NB4 (cell line): ENCODE measurements around the gene ARHGEF17.

Experiments used
- DNase-seq: peaks from one replicate; pipeline ENCODE4 v3.0.0; 2010; ENCODE audit warnings: low read depth
- H3K4me3 ChIP-seq: one replicate; pipeline ENCODE4 v1.5.1; 2011; ENCODE audit warnings: mild to moderate bottlenecking, low read depth, low read length, moderate library complexity
- MYC ChIP-seq: IDR thresholded peaks from 2 replicates; pipeline ENCODE4 v1.6.1; 2011; ENCODE audit warnings: low read depth, low read length
- POLR2A ChIP-seq: IDR thresholded peaks from 2 replicates; pipeline ENCODE4 v1.6.1; 2011; ENCODE audit warnings: mild to moderate bottlenecking; ENCODE audit not compliant: insufficient read length; ENCODE audit errors: extremely low read depth
- TF ChIP-seq, protein P1 (sequence below): IDR thresholded peaks from 2 replicates; pipeline ENCODE4 v1.6.1; 2011; ENCODE audit warnings: low read depth, low read length
- TF ChIP-seq, protein P2 (sequence below): IDR thresholded peaks from one replicate; pipeline ENCODE4 v1.5.1; 2012; ENCODE audit warnings: low read depth, low read length

The ARHGEF17 gene

DNA sequence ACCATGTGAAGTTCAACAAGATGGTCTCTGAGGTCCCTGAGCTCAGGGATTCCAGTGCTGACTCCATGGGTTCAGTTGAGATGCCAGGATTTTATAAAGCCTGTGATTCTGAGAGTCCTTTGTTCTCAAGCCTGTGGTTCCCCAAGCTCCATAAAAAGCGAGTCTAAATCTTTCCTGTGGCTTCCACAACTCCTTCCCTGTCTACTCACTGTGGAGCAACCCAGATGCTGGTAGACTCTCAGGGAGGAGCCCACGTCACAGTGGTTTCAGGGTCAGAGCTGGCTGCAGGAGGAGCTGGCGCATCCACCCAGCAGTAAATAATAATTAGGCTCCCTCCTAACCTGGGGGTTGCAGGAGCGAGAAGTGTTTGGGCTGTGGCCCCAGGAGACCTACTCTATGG is 66.1 kb downstream of the ARHGEF17 start:
- TF ChIP-seq MYC (no peak), POLR2A (no peak)
- TF ChIP-seq, protein P1, sequence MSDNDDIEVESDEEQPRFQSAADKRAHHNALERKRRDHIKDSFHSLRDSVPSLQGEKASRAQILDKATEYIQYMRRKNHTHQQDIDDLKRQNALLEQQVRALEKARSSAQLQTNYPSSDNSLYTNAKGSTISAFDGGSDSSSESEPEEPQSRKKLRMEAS: no peak
- TF ChIP-seq, protein P2, sequence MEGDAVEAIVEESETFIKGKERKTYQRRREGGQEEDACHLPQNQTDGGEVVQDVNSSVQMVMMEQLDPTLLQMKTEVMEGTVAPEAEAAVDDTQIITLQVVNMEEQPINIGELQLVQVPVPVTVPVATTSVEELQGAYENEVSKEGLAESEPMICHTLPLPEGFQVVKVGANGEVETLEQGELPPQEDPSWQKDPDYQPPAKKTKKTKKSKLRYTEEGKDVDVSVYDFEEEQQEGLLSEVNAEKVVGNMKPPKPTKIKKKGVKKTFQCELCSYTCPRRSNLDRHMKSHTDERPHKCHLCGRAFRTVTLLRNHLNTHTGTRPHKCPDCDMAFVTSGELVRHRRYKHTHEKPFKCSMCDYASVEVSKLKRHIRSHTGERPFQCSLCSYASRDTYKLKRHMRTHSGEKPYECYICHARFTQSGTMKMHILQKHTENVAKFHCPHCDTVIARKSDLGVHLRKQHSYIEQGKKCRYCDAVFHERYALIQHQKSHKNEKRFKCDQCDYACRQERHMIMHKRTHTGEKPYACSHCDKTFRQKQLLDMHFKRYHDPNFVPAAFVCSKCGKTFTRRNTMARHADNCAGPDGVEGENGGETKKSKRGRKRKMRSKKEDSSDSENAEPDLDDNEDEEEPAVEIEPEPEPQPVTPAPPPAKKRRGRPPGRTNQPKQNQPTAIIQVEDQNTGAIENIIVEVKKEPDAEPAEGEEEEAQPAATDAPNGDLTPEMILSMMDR: no peak
- DNase-seq: no peak
- H3K4me3 ChIP-seq: no peak overlapping the region

DNA sequence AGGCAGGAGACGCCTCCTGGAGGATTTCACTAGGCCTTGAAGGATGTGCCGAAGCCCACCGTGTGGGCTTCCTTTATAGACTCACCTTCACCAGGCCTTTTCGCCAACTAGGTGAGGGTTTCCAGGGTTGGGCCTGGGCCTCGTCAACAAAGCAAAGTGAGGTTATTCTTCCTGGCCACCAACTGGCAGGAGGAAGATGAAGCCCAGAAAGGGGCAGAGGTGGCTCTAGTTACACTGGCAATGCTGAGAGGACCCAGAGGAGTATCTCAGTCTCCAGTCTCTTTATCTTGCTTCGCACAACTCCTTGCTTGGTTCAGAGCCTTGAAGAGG is 67.7 kb downstream of the ARHGEF17 start:
- no peak for DNase-seq
- TF ChIP-seq MYC: no peak
- TF ChIP-seq, protein P2: no peak
- TF ChIP-seq, protein P1: no peak
- TF ChIP-seq POLR2A: no peak
- peak overlapping the region; percentile 35 for H3K4me3 ChIP-seq

DNA sequence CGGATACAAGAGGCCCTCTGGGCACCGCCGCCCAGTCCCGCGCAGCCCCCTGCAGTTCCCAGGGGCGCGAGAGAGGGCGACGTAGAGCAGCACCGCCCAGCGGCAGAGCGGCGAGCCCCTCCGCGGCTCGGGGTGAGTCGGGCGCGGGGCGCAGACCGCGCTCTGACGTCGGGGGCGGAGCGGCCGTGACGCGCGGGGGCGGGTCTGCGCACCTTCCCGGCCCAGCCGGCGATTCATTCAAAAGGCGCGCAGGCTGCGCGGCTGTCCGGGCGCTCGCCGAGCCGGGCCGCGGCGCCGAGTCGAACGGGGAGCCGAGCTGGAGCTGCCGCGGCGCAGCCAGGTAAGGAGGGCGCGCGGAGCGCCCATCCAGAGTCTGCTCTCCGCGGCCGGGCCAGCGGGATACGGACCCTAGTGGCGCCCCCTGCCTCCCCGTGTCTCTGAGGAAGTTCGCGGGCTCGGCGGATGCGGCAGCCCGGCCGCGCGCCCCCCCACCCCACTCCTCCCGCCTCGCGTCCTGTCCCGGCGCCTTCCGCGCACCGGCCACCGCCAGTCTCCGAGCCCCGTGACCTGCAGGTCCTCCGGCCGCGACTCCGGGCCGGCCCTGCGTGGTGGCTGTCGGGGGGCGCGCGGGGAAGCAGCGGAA is 68.2 kb downstream of the ARHGEF17 start, which contains the start of gene RELT:
Gene RELT (plus strand): TSS at position 240 of the 643 bp plus-strand sequence. CDS start 12,738 bp downstream, outside the sequence.
- DNase-seq: peak; percentile 94
- peak within 1 kb of the TSS; percentile 82 for H3K4me3 ChIP-seq
- TF ChIP-seq, protein P2: peak; percentile 83
- TF ChIP-seq, protein P1: peak; percentile 20; the same call in 1 of the 2 replicates
- peak; percentile 39; the same call in 1 of the 2 replicates for TF ChIP-seq MYC
- TF ChIP-seq POLR2A: peak; percentile 93

DNA sequence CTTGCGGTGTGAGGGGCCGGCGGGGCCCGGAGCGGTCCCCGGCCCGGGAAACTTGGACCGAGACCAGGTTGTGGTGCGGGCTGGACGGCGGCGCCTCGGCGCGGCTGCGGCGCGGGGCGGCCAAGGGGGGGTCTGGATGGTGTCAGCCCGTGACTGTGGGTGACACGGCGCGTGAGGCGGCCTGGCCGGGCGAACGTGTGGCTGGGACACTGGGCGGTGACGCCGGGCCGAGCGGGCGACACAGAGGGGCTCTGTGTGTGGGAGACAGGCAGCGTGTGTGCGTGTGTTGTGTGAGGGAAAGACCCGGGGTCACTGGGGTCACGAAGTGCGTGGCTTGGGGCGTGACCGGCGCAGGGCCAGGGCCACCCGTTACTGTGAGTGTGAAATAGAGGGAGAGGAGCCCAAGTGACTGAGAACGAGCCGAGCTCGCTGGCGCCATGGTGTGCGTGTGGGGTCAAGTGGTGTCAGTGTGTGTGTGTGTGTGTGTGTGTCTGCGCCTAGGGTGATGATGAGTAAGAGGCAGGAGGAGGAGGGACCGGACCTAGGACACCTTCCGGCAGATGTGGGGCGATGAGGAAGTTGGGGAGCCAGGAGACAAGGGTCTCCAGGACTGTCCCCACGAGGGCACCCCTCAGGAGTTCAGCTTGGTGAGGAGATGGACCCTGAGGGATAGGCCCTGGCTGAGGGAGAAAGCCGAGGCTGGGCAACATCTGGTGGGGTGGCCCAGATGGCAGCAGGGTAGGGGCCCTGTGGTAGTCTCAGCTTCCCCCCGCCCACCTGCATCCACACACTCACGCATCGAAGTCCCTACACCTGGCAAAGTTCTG is 68.9 kb downstream of the ARHGEF17 start:
- peak overlapping the region; percentile 82 for H3K4me3 ChIP-seq
- DNase-seq: peak; percentile 92
- TF ChIP-seq MYC: peak; percentile 88
- peak; percentile 67 for TF ChIP-seq POLR2A
- TF ChIP-seq, protein P2: no peak
- TF ChIP-seq, protein P1: peak; percentile 84

DNA sequence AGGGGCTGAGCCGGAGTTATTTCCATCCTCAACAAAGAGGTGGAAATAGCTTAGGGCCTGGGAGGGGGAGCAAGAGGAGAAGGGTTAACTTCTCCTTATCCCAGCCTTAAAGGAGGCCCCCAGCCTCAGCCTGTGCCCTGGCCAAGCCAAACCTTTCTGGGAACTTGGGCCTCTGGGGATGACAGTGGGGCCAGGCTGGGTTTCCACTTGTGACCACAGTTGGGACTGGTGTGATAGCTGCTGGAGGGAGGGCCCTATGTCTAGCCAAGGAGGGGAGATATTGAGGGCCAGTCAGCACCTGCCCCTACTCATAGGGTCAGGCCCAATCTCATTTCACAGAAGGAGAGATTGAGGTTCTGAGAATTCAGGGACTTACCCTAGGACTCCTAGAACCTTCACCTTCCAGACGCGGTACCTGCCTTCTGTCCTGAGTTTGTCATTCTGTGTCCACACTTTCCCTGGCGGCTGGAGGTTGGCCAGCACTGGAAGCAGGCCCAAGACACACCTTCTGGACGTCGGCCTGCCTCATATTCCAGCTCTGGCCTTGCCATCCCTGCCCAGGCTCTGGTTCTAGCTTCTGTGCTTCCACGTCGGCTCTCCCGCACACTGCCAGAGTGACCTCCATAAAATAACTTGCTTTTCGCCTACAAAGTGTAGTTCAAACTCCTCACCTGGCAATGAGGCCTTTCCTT is 71.3 kb downstream of the ARHGEF17 start:
- no peak for DNase-seq
- no peak for TF ChIP-seq POLR2A
- TF ChIP-seq MYC: no peak
- TF ChIP-seq, protein P1: no peak
- TF ChIP-seq, protein P2: no peak
- no peak overlapping the region for H3K4me3 ChIP-seq
